Right lobe of liver (tissue), 4 donors: ENCODE results near the gene CBX3.
"Not testable (repeated sequence)": the region's sequence is repeated elsewhere in the genome, so short reads cannot be mapped to it uniquely, and the experiment has no call there.

Experiments
- CTCF ChIP-seq, 4 donors: fragments of 200-600 bp in 3 of 4; fragments of 450-650 bp in 1 of 4; IDR thresholded peaks; one replicate each; pipeline versions ENCODE4 v1.5.1 to v1.8.0; 2016 to 2022; ENCODE audit warnings: antibody characterized with exemption in 4 of 4, mild to moderate bottlenecking in 2 of 4
- POLR2A ChIP-seq: fragments of 450-650 bp; IDR thresholded peaks from one replicate; pipeline ENCODE4 v1.6.1; 2017; ENCODE audit warnings: antibody characterized with exemption, mild to moderate bottlenecking
- donor health status: DM: no; HTN: no; CAD: no.
- donor health status: DM: no; HTN: no; CAD: no.
- donor health status: DM: no; HTN: yes; CAD: no.

GRCh38 chr7:26152782-26153240 is 48.7 kb upstream of the CBX3 start:
- not testable (repeated sequence) for TF ChIP-seq CTCF (IDR thresholded peaks at IDR 0.05); POLR2A
